ENCODE data around the gene PDGFA. TPM values are rescaled to one million over a fixed set of nuclear protein-coding genes. Genes with fewer than 3 reads are reported as not detected.
A peak's percentile ranks its signal among the peaks of the same experiment; 100 is the strongest.

PDGFA gene
- total and polyA plus RNA-seq, 12 donors = 2.9 to 28.6 (median 13.6) TPM

GRCh38 chr7:526460-527034, 6.9 kb upstream of the PDGFA start:
- Histone ChIP-seq H3K9me3 (replicated peaks in 1 of 3) (no peaks in the 10 kb centered on the region), H3K4me1 (replicated peaks in 1 of 2) (peaks cover 11 to 12% of the 10 kb centered on the region in 2 donors), H3K27ac (no peak overlapping the region), H3K36me3 (replicated peaks in 1 of 2) (no peaks in the 10 kb centered on the region), H3K27me3 (peaks cover 15% of the 10 kb centered on the region), H3K4me3 (no peak overlapping the region)
- DNase-seq = no peak
- TF ChIP-seq POLR2A (IDR thresholded peaks at IDR 0.05) (no peak), CTCF (IDR thresholded peaks at IDR 0.05) (no peak)
- 78 to 86% (median 83%) methylated on average over 7 to 22 of the region's 22 CpGs for WGBS, 4 donors
- intact Hi-C loops (cut with DNase I) = loop anchor here in 1 of 2 donors (10.0 kb wide), 1 partner anchor 62 kb away; no protein-coding TSS in a partner anchor

GRCh38 chr7:525740-526139, 6.1 kb upstream of the PDGFA start:
- no peak for TF ChIP-seq POLR2A (IDR thresholded peaks at IDR 0.05)
- no peak for TF ChIP-seq CTCF (IDR thresholded peaks at IDR 0.05)
- peaks cover 23% of the 10 kb centered on the region for H3K27me3 ChIP-seq
- H3K27ac ChIP-seq = no peak overlapping the region
- H3K36me3 ChIP-seq (replicated peaks in 1 of 2) = no peaks in the 10 kb centered on the region
- DNase-seq = no peak
- H3K4me1 ChIP-seq (replicated peaks in 1 of 2) = peaks cover 15 to 19% of the 10 kb centered on the region in 2 donors
- WGBS, 4 donors = 82 to 88% (median 86%) methylated on average over 7 to 12 of the region's 12 CpGs
- H3K9me3 ChIP-seq (replicated peaks in 1 of 3) = no peaks in the 10 kb centered on the region
- H3K4me3 ChIP-seq = no peak overlapping the region
- intact Hi-C loops (cut with DNase I) = loop anchor here in 1 of 2 donors (10.0 kb wide), 1 partner anchor 61 kb away; no protein-coding TSS in a partner anchor

GRCh38 chr7:524800-525199, 5.2 kb upstream of the PDGFA start:
- Histone ChIP-seq H3K4me3 (no peak overlapping the region), H3K9me3 (replicated peaks in 1 of 3) (no peaks in the 10 kb centered on the region), H3K27ac (no peak overlapping the region), H3K36me3 (replicated peaks in 1 of 2) (no peaks in the 10 kb centered on the region), H3K4me1 (replicated peaks in 1 of 2) (peaks cover 20 to 28% of the 10 kb centered on the region in 2 donors), H3K27me3 (peaks cover 26% of the 10 kb centered on the region)
- TF ChIP-seq POLR2A (IDR thresholded peaks at IDR 0.05) (no peak), CTCF (IDR thresholded peaks at IDR 0.05) (no peak)
- 92 to 98% (median 94%) methylated on average over 8 to 9 of the region's 9 CpGs for WGBS, 4 donors
- no peak for DNase-seq
- intact Hi-C loops (cut with DNase I) = loop anchor here in 1 of 2 donors (10.0 kb wide), 1 partner anchor 60 kb away; no protein-coding TSS in a partner anchor

- intact Hi-C loops (cut with DNase I) = loop anchor here in 1 of 2 donors (10.0 kb wide), 1 partner anchor 59 kb away; no protein-coding TSS in a partner anchor
- Histone ChIP-seq H3K36me3 (replicated peaks in 1 of 2) (no peaks in the 10 kb centered on the region), H3K9me3 (replicated peaks in 1 of 3) (no peaks in the 10 kb centered on the region), H3K4me1 (replicated peaks in 1 of 2) (peaks cover 22 to 28% of the 10 kb centered on the region in 2 donors), H3K27ac (peak overlapping the region in 1 of 5 donors; percentile 42), H3K27me3 (peaks cover 26% of the 10 kb centered on the region), H3K4me3 (no peak overlapping the region)
- no peak for TF ChIP-seq CTCF (IDR thresholded peaks at IDR 0.05)
- no peak for TF ChIP-seq POLR2A (IDR thresholded peaks at IDR 0.05)
- no peak for DNase-seq
- WGBS, 4 donors = 71 to 77% (median 74%) methylated on average over 20 to 28 of the region's 28 CpGs
Measured at GRCh38 chr7:523347-524336, 4.0 kb upstream of the PDGFA start.
